GM18498 (cell line): ENCODE data around the gene TMEM63C.

Experiments
- ATAC-seq: cut with Tn5 transposase; IDR thresholded peaks from one replicate; pipeline ENCODE4 v1.9.1; 2021; ENCODE audit warnings: mild to moderate bottlenecking, moderate library complexity; ENCODE audit not compliant: unreplicated experiment

Gene TMEM63C

DNA sequence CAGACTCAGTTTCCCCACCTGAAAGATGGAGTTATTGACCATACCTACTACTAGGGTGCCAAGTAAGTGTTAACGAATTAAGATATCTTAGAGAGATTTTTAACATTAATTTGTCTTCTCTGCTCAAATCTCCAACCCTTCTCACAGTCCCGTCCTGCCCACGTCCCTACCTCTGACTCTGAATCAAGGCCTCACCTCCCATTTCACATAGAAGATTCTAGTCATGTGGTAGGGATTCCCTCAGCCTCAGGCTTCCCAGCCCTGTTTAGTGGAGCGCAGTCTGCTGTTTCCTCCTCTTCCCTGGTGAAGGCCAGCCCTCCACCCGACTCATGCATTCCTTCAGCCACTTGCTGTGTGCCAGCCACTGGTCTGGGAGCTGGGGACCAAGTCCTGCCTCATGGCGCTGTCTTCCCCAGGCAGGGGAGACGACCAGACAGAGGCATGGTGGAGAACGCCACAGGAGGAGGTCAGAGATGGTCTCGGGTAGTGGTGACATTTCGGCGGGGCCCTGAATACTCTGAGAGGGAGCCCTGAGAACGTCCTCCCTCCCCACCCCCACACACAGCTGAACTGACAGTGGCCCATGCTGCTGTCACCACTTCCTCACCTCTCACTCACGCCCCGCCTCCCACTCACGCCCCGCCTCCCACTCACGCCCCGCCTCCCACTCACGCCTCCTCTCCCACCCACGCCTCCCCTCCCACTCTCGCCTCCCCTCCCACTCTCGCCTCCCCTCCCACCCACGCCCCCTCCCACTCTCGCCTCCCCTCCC is 38.8 kb downstream of the TMEM63C start:
- no peak for ATAC-seq

DNA sequence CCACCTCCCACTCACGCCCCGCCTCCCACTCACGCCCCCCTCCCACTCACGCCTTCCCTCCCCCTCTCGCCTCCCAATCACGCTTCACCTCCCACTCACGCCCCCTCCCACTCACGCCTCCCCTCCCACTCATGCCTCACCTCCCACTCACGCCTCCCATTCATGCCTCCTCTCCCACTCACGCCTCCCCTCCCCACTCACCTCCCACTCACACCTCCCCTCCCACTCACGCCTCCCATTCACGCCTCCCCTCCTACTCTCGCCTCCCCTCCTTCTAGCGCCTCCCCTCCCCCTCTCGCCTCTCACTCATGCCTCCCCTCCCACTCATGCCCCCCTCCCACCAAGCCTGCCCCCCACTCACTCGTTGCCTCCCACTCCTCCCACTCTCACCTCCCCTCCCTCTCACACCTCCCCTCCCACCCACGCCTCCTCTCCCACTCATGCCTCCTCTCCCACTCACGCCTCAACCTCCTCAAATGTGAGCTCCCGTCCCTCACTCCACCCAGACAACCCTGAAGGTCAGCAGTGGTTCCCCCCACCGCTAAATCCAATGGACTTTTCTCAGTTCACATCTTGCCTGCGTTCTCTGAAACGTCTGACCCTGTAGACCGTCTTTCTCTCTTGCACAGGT is 39.8 kb downstream of the TMEM63C start:
- ATAC-seq: no peak

DNA sequence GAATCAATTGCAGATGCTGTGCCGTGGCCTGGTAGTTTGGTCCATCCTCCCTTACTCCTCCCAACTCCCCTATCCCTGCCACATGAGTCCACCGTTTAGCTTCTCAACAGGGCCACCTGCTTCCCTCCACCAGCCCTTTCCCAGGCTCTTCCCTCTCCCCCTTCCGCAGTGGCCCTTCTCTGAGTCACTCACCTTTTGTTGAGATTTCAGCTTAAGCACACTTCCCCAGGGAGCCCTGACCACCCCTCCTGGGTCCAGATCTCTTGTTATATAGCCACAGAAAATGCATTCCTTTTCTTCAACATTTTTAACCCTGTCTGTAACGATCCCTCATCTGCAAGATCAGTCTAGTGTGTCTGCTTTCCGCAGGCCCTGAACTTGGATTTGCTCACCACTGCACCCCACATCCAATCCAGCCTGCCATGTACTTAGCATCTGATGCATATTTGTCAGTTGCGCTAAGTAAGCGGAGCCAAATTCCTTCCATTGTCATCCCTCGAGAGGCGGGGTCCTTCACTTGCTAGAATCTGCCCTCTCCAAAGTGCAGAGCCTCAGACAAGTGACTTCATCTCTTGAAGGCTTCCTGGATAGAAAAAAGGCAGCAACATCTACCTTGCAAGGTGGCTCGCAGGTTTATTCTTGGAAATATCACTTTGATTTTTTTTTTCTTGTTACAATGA is 41.1 kb downstream of the TMEM63C start:
- no peak for ATAC-seq

DNA sequence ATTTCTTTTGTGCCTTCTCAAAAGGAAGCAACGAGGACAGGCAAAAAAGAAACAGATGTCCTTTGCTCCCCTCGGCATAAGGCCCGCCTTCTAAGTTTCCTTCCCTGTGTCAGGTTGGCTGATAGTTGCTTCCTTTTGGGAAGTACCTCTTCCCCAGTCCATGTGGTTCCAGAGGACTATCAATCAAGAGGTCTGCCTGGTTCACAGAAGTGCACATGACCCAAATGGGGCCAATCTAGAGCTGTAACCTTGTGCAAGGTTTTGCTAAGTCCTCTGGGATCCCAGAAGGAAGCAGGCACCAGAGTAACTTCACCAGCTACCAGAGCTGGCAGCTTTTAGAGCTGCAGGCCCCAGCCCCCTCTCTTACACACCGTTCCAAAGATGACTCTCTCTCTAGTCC is 42.6 kb downstream of the TMEM63C start:
- ATAC-seq: no peak

GRCh38 chr14:77225254-77225653 is 43.7 kb downstream of the TMEM63C start:
- ATAC-seq: no peak

- no peak for ATAC-seq
Observed at GRCh38 chr14:77225892-77226557, 44.4 kb downstream of the TMEM63C start.

GRCh38 chr14:77228056-77228455 is 46.5 kb downstream of the TMEM63C start:
- no peak for ATAC-seq

GRCh38 chr14:77230914-77231313 is 49.3 kb downstream of the TMEM63C start:
- ATAC-seq: no peak

DNA sequence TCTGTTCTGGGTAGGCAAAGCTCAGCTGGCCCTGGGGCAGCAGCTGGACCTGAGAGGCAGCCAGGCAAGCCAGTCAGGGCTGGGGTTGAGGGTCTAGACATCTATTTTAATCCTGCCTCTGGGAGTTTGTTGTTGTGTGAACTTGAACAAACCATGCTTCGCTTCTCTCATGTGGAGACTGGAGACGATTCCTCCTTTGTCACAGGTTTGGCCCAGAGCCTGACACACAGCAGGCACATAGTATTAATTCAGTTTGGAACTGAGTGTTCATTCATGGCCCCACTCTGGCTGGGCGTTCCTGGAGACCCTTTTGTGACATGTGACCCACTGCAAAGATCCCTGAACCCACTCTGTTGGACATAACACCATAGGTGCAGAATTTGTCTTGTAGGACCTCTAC is 50.1 kb downstream of the TMEM63C start:
- ATAC-seq: no peak

DNA sequence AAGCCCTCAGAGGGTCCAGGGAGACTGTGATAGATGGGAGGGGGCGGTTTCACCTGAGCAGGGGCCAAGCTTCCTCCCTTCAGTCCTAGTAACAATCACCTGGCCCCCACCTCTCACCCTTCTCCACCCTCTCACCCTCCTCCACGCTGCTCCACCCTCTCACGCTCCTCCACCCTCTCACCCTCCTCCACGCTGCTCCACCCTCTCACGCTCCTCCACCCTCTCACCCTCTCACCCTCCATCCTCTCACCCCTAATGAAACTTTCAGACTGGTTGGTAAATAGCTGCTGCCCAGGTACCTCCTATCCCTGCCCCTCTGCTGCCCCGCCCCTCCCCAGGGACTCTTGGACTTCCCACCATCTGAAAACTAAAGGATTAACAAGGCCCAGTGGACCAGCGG is 55.2 kb downstream of the TMEM63C start:
- ATAC-seq: no peak

DNA sequence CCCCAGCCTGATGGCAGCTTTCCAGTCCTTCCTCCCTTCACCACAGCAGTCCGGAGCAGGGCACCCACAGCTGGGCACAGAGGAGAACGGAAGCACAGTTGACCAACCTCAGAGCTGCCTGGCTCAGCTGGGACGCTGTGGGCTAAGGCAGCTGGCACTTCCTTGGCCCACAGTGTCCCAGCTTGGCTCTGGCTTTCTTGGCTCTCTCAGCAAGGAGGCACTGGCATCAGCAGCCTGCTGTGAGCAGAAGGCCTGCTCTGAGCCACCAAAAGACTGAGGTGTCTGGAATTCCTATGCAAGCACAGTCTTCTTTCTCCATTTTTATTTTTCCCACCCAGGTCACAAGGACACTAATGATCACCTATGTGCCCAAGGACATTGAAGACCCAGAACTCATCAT is 56.8 kb downstream of the TMEM63C start:
- no peak for ATAC-seq

GRCh38 chr14:77238996-77239395 is 57.4 kb downstream of the TMEM63C start:
- no peak for ATAC-seq

DNA sequence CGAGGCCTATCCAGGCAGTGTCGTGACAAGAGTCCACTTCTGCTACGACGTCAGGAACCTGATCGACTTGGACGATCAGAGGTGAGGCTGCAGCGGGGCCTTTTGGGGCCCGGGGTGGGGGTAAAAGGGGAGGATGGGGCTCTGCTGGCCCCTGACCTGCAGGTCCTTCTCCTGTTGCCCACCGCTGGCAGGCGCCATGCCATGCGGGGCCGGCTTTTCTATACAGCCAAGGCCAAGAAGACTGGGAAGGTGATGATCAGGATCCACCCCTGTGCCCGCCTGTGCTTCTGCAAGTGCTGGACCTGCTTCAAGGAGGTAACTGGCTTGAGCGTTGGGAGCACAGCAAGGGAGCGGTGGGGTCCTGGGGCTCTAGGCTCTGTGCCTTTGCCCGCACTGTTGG is 57.8 kb downstream of the TMEM63C start:
- ATAC-seq: no peak

DNA sequence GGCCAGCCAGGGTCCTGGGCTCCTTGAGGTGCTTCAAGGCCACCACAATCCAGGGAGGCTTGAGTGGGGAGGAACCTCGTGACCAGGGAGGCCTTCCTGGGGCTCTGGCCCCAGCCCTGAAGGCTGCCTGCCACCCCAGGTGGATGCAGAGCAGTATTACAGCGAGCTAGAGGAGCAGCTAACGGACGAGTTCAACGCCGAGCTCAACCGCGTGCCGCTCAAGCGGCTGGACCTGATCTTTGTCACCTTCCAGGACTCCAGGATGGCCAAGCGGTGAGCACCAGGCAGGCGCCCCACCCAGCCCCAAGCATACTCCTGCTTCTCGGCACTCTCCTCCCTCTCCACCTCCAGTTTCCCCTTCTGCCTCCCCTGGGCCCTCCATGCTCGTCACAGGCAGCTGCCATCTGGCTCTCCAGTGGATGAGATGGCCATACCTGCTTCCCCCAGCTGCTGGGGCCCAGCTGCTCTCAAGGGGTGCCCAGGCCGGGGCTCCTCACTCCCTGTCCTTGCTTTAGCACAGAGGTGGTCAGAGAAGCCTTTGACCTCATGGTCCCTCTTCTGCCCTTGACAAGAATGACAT is 58.8 kb downstream of the TMEM63C start:
- no peak for ATAC-seq

- no peak for ATAC-seq
Observed at GRCh38 chr14:77241955-77242354, 60.4 kb downstream of the TMEM63C start.

GRCh38 chr14:77242752-77243151 is 61.2 kb downstream of the TMEM63C start:
- ATAC-seq: no peak

DNA sequence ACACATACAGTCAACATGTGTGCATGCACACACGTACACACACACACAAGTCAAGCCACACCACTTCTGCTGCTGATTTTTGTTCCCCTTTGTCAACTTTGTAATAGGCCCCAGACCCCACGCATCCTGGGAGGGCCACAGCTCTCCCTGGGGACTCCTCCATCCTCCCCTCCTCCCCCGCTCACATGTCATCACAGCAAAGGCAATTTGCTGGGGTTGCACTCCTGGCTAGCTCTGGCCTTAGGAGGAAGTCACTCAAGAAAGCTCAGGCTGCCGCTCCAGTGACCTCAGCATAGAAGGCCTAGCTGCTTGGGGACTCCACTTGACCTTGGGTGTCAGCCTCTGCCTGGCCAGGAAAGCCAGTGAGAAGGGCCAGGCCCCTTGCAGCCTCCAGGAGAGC is 62.3 kb downstream of the TMEM63C start:
- ATAC-seq: no peak

- ATAC-seq: no peak
Observed at GRCh38 chr14:77245820-77246219, 64.2 kb downstream of the TMEM63C start.

DNA sequence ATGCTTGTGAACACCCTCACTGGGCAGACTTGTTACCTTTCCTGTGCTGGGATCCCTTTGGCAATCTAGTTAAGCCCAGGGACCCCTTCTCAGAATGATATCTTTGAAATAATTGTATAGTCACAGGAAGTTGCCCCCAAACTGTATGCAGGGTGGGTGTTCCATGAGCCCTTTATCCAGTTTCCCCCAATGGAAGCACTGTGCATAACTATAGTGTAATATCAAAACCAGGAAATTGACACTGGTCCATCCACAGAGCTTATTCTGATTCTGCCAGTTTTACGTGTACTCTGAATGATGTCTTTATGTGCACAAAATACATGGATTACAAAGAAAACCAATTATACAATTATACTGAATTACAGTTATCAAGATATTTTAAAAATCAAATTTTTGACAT is 65.2 kb downstream of the TMEM63C start:
- ATAC-seq: no peak

DNA sequence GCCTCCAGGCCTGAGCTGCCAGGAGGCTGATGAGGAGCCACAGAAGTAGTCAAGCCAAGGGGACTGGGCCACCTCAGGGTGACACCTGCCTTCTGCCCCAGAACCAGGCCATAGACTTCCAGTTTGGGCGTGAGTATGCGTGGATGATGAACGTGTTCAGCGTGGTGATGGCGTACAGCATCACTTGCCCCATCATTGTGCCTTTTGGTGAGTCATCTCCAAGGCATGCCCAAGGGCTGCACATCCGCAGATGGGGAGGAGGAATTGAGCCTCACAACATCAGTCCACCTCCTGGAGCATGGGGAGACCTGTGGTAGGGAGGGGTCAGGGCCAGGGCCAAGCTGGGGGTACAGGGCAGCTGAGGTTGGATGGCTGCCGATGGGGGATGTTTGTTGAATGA is 67.1 kb downstream of the TMEM63C start:
- no peak for ATAC-seq

- no peak for ATAC-seq
Observed at GRCh38 chr14:77249286-77249685, 67.7 kb downstream of the TMEM63C start.
